ENCODE measurements around the gene FLYWCH1.

DNA sequence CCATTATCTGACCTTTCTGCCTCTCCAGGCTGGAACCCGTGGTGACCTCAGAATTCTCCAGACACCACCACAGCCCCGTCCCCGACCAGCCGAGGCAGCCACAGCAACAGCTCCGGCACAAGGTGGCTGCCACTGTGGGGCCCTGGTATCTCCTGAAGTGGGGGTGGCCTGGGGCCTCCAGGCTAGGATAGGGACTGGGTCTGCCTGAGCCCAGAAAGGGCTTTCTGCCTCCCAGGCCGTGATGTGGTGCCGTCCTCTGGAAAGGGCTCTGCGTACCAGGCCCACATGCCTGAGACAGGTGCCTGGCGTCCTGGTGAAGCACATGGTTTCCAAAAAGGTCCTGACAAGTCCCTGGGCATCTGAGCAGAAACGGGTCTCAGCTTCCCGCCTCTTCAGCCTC, 17.1 kb downstream of the FLYWCH1 start:
- TF ChIP-seq, protein P1, sequence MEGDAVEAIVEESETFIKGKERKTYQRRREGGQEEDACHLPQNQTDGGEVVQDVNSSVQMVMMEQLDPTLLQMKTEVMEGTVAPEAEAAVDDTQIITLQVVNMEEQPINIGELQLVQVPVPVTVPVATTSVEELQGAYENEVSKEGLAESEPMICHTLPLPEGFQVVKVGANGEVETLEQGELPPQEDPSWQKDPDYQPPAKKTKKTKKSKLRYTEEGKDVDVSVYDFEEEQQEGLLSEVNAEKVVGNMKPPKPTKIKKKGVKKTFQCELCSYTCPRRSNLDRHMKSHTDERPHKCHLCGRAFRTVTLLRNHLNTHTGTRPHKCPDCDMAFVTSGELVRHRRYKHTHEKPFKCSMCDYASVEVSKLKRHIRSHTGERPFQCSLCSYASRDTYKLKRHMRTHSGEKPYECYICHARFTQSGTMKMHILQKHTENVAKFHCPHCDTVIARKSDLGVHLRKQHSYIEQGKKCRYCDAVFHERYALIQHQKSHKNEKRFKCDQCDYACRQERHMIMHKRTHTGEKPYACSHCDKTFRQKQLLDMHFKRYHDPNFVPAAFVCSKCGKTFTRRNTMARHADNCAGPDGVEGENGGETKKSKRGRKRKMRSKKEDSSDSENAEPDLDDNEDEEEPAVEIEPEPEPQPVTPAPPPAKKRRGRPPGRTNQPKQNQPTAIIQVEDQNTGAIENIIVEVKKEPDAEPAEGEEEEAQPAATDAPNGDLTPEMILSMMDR (IDR thresholded peaks at IDR 0.05 in 4 of 5, conservative IDR thresholded peaks at IDR 0.05 in 1 of 5) = no peak
- TF ChIP-seq POLR2A (IDR thresholded peaks at IDR 0.05) = no peak
